Ovary (tissue), 9 donors: ENCODE measurements around the gene CLBA1. TPM values are rescaled to one million over a fixed set of nuclear protein-coding genes. Genes with fewer than 3 reads are reported as not detected.

Source experiments
- DNase-seq, 5 donors: peaks; one replicate each; pipeline ENCODE4 v3.0.0-alpha.2; 2019 to 2020
- H3K27ac ChIP-seq, 2 donors: fragments of 200-600 bp; one replicate each; pipeline versions ENCODE4 v1.5.1 to v1.8.0; 2019 to 2022
- H3K27me3 ChIP-seq: fragments of 200-600 bp; one replicate; pipeline ENCODE4 v1.8.0; 2022
- H3K36me3 ChIP-seq: fragments of 200-600 bp; sonication (generic); one replicate; pipeline ENCODE4 v1.5.1; 2019
- H3K4me1 ChIP-seq: one replicate; pipeline ENCODE4 v1.8.1; 2013; ENCODE audit warnings: mild to moderate bottlenecking, moderate library complexity; ENCODE audit not compliant: insufficient read depth
- H3K4me3 ChIP-seq: fragments of 200-600 bp; sonication (generic); one replicate; pipeline ENCODE4 v1.5.1; 2017
- H3K9me3 ChIP-seq, 2 donors: fragments of 200-600 bp in 1 of 2; sonication (generic) in 1 of 2; one replicate each; pipeline versions ENCODE4 v1.5.1 to v1.8.1; 2013 to 2019; ENCODE audit warnings: mild to moderate bottlenecking in 1 of 2, moderate library complexity in 1 of 2
- EP300 ChIP-seq: sonication (generic); formaldehyde crosslinking; IDR thresholded peaks from one replicate; pipeline ENCODE4 v1.6.1; 2017; ENCODE audit warnings: antibody characterized with exemption
- POLR2A ChIP-seq: fragments of 450-650 bp; IDR thresholded peaks from one replicate; pipeline ENCODE4 v1.6.1; 2017; ENCODE audit warnings: antibody characterized with exemption, mild to moderate bottlenecking, moderate library complexity
- WGBS, 3 donors: extraction: QIAGEN DNeasy Blood & Tissue Kit in 1 of 3; methylation state at CpG; one replicate each; pipeline versions ENCODE4 v1.1.5 to v1.1.7; 2013 to 2017; 5-methylcytosine and 5-hydroxymethylcytosine counted together
- intact Hi-C, 4 donors: fragments of 100-400 bp; cut with DNase I; formaldehyde crosslinking; loops; one replicate each; pipeline versions ENCODE4 v1.11.0 to v1.15.1; 2022 to 2023
- polyA plus RNA-seq, 2 donors: library from polyadenylated mRNA; stranded (reverse); fragments of 200-250 nt in 1 of 2; fragments of 350-450 nt in 1 of 2; fragmentation: Illumina TruSeq in 1 of 2; extraction: RNeasy Lipid Tissue Mini Kit (QIAGEN cat#74804) in 1 of 2; gene quantifications; one replicate each; pipeline ENCODE4 v1.2.3, GENCODE V29; 2013 to 2014
- total RNA-seq, 7 donors: library from RNA; depleted of rRNA in 2 of 7; stranded (reverse); fragments of >200 nt in 2 of 7; fragmentation: NEBNext Ultra II Directional in 3 of 7; extraction: Animal tissue kit (Norgen Biotek cat#: 25700) in 3 of 7; gene quantifications; one replicate each; pipeline versions ENCODE4 v1.1.0 to v1.2.4, GENCODE V29; 2016 to 2023
- TF ChIP-seq, protein P1 (sequence below), 3 donors: fragments of 450-650 bp in 2 of 3; fragments of 200-600 bp in 1 of 3; IDR thresholded peaks; one replicate each; pipeline versions ENCODE4 v1.5.1 to v1.8.0; 2016 to 2022; ENCODE audit warnings: antibody characterized with exemption in 3 of 3, mild to moderate bottlenecking in 1 of 3
- donor health status: DM: no; HTN: no; CAD: no; lungs with moderate emphysema.
- donor health status: DM: no; HTN: no; CAD: no.
- donor health status: Bipolar disorder and iron deficiency.
- donor health status: DM: yes; HTN: yes; CAD: no.
- donor health status: DM: no; HTN: no; CAD: no.
- donor health status: DM: yes; HTN: yes; CAD: no.

Gene CLBA1
- total and polyA plus RNA-seq, 9 donors = 3.5 to 15.7 (median 6.7) TPM

DNA sequence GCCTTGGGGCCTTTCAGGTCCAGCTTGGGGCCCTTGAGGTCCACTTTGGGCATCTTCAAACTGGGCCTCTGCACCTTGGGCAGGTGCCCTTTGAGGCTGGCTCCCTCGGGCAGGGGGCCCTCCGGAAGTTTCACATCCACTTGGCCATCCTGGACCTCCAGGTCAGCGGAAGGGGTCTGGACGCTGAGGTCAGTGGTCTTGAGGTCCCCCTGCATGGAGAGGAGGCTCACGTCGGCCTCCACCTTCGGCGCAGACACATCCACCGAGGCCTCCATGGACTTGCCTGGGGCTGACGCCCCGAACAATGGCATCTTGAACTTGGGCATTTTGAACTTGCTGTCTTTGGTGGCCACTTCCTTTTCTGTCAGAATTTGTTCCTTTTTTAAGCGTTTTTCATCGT lies 32.5 kb upstream of the CLBA1 start:
- Histone ChIP-seq H3K36me3 (no peaks in the 10 kb centered on the region), H3K27ac (no peak overlapping the region), H3K4me1 (no peaks in the 10 kb centered on the region), H3K9me3 (no peaks in the 10 kb centered on the region), H3K27me3 (no peaks in the 10 kb centered on the region), H3K4me3 (no peak overlapping the region)
- peak in 1 of 5 donors; percentile 13 for DNase-seq
- TF ChIP-seq, protein P1, sequence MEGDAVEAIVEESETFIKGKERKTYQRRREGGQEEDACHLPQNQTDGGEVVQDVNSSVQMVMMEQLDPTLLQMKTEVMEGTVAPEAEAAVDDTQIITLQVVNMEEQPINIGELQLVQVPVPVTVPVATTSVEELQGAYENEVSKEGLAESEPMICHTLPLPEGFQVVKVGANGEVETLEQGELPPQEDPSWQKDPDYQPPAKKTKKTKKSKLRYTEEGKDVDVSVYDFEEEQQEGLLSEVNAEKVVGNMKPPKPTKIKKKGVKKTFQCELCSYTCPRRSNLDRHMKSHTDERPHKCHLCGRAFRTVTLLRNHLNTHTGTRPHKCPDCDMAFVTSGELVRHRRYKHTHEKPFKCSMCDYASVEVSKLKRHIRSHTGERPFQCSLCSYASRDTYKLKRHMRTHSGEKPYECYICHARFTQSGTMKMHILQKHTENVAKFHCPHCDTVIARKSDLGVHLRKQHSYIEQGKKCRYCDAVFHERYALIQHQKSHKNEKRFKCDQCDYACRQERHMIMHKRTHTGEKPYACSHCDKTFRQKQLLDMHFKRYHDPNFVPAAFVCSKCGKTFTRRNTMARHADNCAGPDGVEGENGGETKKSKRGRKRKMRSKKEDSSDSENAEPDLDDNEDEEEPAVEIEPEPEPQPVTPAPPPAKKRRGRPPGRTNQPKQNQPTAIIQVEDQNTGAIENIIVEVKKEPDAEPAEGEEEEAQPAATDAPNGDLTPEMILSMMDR (IDR thresholded peaks at IDR 0.05) = no peak
- TF ChIP-seq EP300 (no peak), POLR2A (no peak)
- WGBS, 3 donors = 90 to 91% (median 91%) methylated on average over 13 of the region's 13 CpGs
- intact Hi-C loops = no loop called here

DNA sequence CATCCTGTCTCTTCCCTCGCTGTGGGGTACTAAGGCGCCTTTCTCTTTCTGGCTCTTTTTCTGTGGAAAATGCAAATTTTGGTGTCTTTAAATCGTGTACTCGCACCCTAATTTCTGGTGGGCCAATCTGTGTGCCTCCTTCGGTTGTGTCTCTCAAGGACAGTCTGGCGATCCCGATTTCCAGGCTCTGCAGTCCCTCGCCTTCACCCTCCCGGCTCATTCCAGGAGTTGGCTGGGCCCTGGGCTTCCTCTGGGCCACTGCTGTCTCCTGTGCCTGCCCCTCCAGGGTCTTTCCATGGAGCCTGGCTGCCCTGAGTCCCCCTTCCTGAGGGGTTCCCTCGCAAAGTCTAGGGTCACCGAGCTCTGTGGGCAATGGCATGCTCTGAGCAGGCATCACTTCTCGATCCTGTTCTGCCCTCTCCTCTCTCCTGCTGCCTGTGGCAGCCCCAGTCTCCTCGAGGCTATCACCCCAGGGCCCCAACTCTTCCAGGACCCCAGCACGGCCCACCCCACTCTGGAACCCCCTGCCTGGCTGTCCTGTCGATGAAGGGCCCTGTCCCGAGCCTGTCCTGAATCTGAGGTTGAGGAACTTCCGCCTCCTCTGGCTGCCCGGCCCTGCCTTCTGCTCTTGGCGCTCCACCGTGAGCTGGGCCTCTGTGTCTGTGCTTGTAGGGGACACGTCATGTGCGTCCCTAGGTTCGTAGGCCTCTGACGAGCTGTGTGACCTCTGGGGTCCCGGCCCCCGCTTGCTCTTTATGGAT lies 31.5 kb upstream of the CLBA1 start:
- DNase-seq = peak in 2 of 5 donors; percentile 9 to 25
- Histone ChIP-seq H3K36me3 (no peaks in the 10 kb centered on the region), H3K27ac (no peak overlapping the region), H3K9me3 (no peaks in the 10 kb centered on the region), H3K27me3 (no peaks in the 10 kb centered on the region), H3K4me1 (no peaks in the 10 kb centered on the region), H3K4me3 (no peak overlapping the region)
- intact Hi-C loops = no loop called here
- WGBS, 3 donors = 84 to 88% (median 87%) methylated on average over 24 to 26 of the region's 26 CpGs
- no peak for TF ChIP-seq EP300
- no peak for TF ChIP-seq POLR2A
- TF ChIP-seq, protein P1 (IDR thresholded peaks at IDR 0.05) = no peak

DNA sequence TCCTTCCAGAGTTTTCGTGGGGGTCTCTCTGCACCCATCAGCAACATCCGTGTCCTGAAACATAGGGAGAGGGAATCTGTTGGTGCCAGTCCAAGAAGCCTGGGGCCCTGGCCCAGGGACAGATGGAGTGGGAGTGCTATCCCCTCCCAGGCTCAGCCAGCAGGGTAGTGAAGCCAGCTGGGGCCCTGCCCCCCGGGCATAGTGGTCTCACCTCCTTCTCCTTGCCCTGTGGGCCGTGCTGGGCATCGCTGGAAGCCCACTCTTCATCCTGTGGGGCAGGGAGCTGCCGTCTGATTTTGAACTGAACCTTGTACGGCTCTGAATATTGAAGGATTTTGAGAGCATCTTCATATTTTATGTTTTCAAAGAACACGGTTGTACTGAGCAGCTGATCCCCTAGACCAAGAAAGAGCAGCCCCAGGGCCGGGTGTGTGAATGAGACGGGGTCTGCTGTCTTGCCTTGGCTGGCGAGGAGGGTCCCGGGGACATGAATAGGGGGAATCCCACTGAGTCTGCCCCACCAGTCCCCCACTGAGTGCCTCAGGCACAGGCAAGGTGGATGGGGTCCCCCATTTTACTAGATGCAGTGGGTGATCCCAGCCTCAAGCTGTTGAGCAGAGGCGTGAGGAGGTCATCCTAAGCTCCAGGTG lies 30.7 kb upstream of the CLBA1 start:
- TF ChIP-seq, protein P1 (IDR thresholded peaks at IDR 0.05) = no peak
- TF ChIP-seq POLR2A (no peak), EP300 (no peak)
- H3K9me3 ChIP-seq = no peaks in the 10 kb centered on the region
- peak in 1 of 5 donors; percentile 16 for DNase-seq
- no peaks in the 10 kb centered on the region for H3K27me3 ChIP-seq
- WGBS, 3 donors = 71 to 80% (median 74%) methylated on average over 13 of the region's 13 CpGs
- no peak overlapping the region for H3K27ac ChIP-seq
- no peak overlapping the region for H3K4me3 ChIP-seq
- H3K4me1 ChIP-seq = no peaks in the 10 kb centered on the region
- intact Hi-C loops = no loop called here
- no peaks in the 10 kb centered on the region for H3K36me3 ChIP-seq

DNA sequence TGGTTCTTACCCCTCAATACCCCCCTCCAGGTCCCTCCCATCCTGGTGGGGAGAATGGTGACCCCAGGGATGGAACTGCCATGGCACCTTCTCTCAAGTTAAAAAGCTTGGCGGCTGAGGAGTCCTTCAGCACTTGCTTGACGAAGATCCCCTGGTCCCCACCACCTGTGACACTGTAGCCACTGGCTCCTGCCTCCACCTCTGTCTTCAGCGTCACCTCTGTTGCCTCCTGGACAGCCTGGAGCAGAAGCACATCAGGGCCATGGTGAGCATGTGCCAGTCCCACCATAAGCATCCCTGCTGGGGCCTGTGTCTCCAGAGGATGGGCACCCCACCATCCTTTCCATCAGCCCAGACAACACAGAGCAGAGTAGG lies 30.2 kb upstream of the CLBA1 start:
- intact Hi-C loops = no loop called here
- TF ChIP-seq POLR2A = no peak
- TF ChIP-seq, protein P1 (IDR thresholded peaks at IDR 0.05) = no peak
- no peak for TF ChIP-seq EP300
- peak in 2 of 5 donors; percentile 4 to 17 for DNase-seq
- no peaks in the 10 kb centered on the region for H3K9me3 ChIP-seq
- H3K27ac ChIP-seq = no peak overlapping the region
- H3K36me3 ChIP-seq = no peaks in the 10 kb centered on the region
- no peaks in the 10 kb centered on the region for H3K4me1 ChIP-seq
- H3K27me3 ChIP-seq = no peaks in the 10 kb centered on the region
- 87 to 94% (median 93%) methylated on average over 3 of the region's 3 CpGs for WGBS, 3 donors
- no peak overlapping the region for H3K4me3 ChIP-seq
